Measurements from ENCODE around the gene CA10. TPM values are rescaled to one million over a fixed set of nuclear protein-coding genes. Genes with fewer than 3 reads are reported as not detected.

Gene CA10
- total and polyA plus RNA-seq, 7 donors: 0.28 to 2.9 (median 0.49) TPM; not detected in 2

GRCh38 chr17:51692917-51693316, 465.6 kb downstream of the CA10 start:
- Histone ChIP-seq H3K36me3 (no peaks in the 10 kb centered on the region), H3K4me1 (no peaks in the 10 kb centered on the region), H3K4me3 (no peak overlapping the region), H3K9me3 (peaks cover 0 to 2% (median 0%) of the 10 kb centered on the region in 4 donors), H3K27me3 (no peaks in the 10 kb centered on the region), H3K27ac (no peak overlapping the region)
- TF ChIP-seq POLR2A (IDR thresholded peaks at IDR 0.05) (no peak), POLR2AphosphoS5 (IDR thresholded peaks at IDR 0.05) (no peak), CTCF (IDR thresholded peaks at IDR 0.05) (no peak), EP300 (IDR thresholded peaks at IDR 0.05) (no peak)
- intact Hi-C loops (cut with DNase I): no loop called here
- WGBS, 2 donors: 52 to 70% methylated on average over 2 of the region's 2 CpGs
- DNase-seq: no peak

- Histone ChIP-seq H3K9me3 (no peaks in the 10 kb centered on the region), H3K36me3 (no peaks in the 10 kb centered on the region), H3K4me3 (no peak overlapping the region), H3K27me3 (no peaks in the 10 kb centered on the region), H3K4me1 (no peaks in the 10 kb centered on the region), H3K27ac (no peak overlapping the region)
- intact Hi-C loops (cut with DNase I): no loop called here
- WGBS, 2 donors: 89 to 92% methylated on average over 3 of the region's 3 CpGs
- no peak for DNase-seq
- TF ChIP-seq POLR2A (IDR thresholded peaks at IDR 0.05) (no peak), CTCF (IDR thresholded peaks at IDR 0.05) (no peak), EP300 (IDR thresholded peaks at IDR 0.05) (no peak), POLR2AphosphoS5 (IDR thresholded peaks at IDR 0.05) (no peak)
Measured at GRCh38 chr17:51687887-51688286, 470.6 kb downstream of the CA10 start.

GRCh38 chr17:51685287-51685909, 473.1 kb downstream of the CA10 start:
- no peaks in the 10 kb centered on the region for H3K27me3 ChIP-seq
- WGBS, 2 donors: 54 to 55% methylated on average over 2 of the region's 2 CpGs

GRCh38 chr17:51684214-51684613, 474.3 kb downstream of the CA10 start:
- DNase-seq: no peak
- H3K9me3 ChIP-seq: no peaks in the 10 kb centered on the region
- no peaks in the 10 kb centered on the region for H3K36me3 ChIP-seq
- TF ChIP-seq POLR2A (IDR thresholded peaks at IDR 0.05) (no peak), CTCF (IDR thresholded peaks at IDR 0.05) (no peak), POLR2AphosphoS5 (IDR thresholded peaks at IDR 0.05) (no peak), EP300 (IDR thresholded peaks at IDR 0.05) (no peak)
- 45 to 48% methylated on average over 5 of the region's 5 CpGs for WGBS, 2 donors
- no peak overlapping the region for H3K4me3 ChIP-seq
- H3K27me3 ChIP-seq: no peaks in the 10 kb centered on the region
- no peaks in the 10 kb centered on the region for H3K4me1 ChIP-seq
- H3K27ac ChIP-seq: no peak overlapping the region
- intact Hi-C loops (cut with DNase I): no loop called here

More at GRCh38 chr17:51685287-51685909, 473.1 kb downstream of the CA10 start:
- DNase-seq: no peak
- H3K4me1 ChIP-seq: no peaks in the 10 kb centered on the region
- no peaks in the 10 kb centered on the region for H3K36me3 ChIP-seq
- H3K27ac ChIP-seq: no peak overlapping the region
- H3K9me3 ChIP-seq: no peaks in the 10 kb centered on the region
- intact Hi-C loops (cut with DNase I): no loop called here
- TF ChIP-seq CTCF (IDR thresholded peaks at IDR 0.05): no peak
- TF ChIP-seq POLR2AphosphoS5 (IDR thresholded peaks at IDR 0.05): no peak
- TF ChIP-seq POLR2A (IDR thresholded peaks at IDR 0.05): no peak
- no peak for TF ChIP-seq EP300 (IDR thresholded peaks at IDR 0.05)
- no peak overlapping the region for H3K4me3 ChIP-seq

- no peaks in the 10 kb centered on the region for H3K4me1 ChIP-seq
- H3K27me3 ChIP-seq: no peaks in the 10 kb centered on the region
- H3K36me3 ChIP-seq: no peaks in the 10 kb centered on the region
- no peak overlapping the region for H3K27ac ChIP-seq
- TF ChIP-seq POLR2AphosphoS5 (IDR thresholded peaks at IDR 0.05) (no peak), EP300 (IDR thresholded peaks at IDR 0.05) (no peak), POLR2A (IDR thresholded peaks at IDR 0.05) (no peak), CTCF (IDR thresholded peaks at IDR 0.05) (no peak)
- intact Hi-C loops (cut with DNase I): no loop called here
- 87 to 89% methylated on average over 10 of the region's 10 CpGs for WGBS, 2 donors
- no peaks in the 10 kb centered on the region for H3K9me3 ChIP-seq
- no peak for DNase-seq
- H3K4me3 ChIP-seq: no peak overlapping the region
Measured at GRCh38 chr17:51683291-51683690, 475.2 kb downstream of the CA10 start.

Measured in sigmoid colon (tissue), 7 donors.